ENCODE measurements around the gene ZNF35.
"Not testable (repeated sequence)": the region's sequence is repeated elsewhere in the genome, so short reads cannot be mapped to it uniquely, and the experiment has no call there.

Gene ZNF35

GRCh38 chr3:44648564-44649229 is at the start of gene ZNF35:
Gene ZNF35 (plus strand): TSS chr3:44648732. CDS start chr3:44651068, 2,336 bp downstream.
- DNase-seq (ENCODE audit: low spot score): peak; percentile 85

GRCh38 chr3:44601749-44602148 is 46.8 kb upstream of the ZNF35 start:
- DNase-seq (ENCODE audit: low spot score): no peak

GRCh38 chr3:44612678-44613077 is 35.9 kb upstream of the ZNF35 start:
- DNase-seq (ENCODE audit: low spot score): no peak

GRCh38 chr3:44624749-44625480 is 23.6 kb upstream of the ZNF35 start, which contains the start of gene ZNF197:
Gene ZNF197 (plus strand): TSS chr3:44625036. CDS start chr3:44629155, 4,119 bp downstream.
- peak; percentile 87 for DNase-seq (ENCODE audit: low spot score)

- no peak for DNase-seq (ENCODE audit: low spot score)
These were observed 19.8 kb upstream of the ZNF35 start for GRCh38 chr3:44628716-44629115.

- DNase-seq (ENCODE audit: low spot score): no peak
These were observed 16.3 kb upstream of the ZNF35 start for GRCh38 chr3:44632193-44632592.

- DNase-seq (ENCODE audit: low spot score): no peak
These were observed 6.2 kb upstream of the ZNF35 start for GRCh38 chr3:44642337-44642736.

- no peak for DNase-seq (ENCODE audit: low spot score)
These were observed 5.5 kb upstream of the ZNF35 start for GRCh38 chr3:44643024-44643423.

- DNase-seq (ENCODE audit: low spot score): no peak
These were observed 761 bp upstream of the ZNF35 start for GRCh38 chr3:44647771-44648170.

GRCh38 chr3:44649709-44650108 is 1.2 kb downstream of the ZNF35 start:
- no peak for DNase-seq (ENCODE audit: low spot score)

- no peak for DNase-seq (ENCODE audit: low spot score)
These were observed 5.5 kb downstream of the ZNF35 start for GRCh38 chr3:44654039-44654438.

GRCh38 chr3:44659015-44659414 is 10.5 kb downstream of the ZNF35 start:
- DNase-seq (ENCODE audit: low spot score): no peak

GRCh38 chr3:44659434-44659833 is 10.9 kb downstream of the ZNF35 start:
- DNase-seq (ENCODE audit: low spot score): no peak

- DNase-seq (ENCODE audit: low spot score): no peak
These were observed 12.7 kb downstream of the ZNF35 start for GRCh38 chr3:44661189-44661588.

- DNase-seq (ENCODE audit: low spot score): no peak
These were observed 16.6 kb downstream of the ZNF35 start for GRCh38 chr3:44665173-44665572.

GRCh38 chr3:44666346-44666745 is 17.8 kb downstream of the ZNF35 start:
- no peak for DNase-seq (ENCODE audit: low spot score)

GRCh38 chr3:44669760-44670159 is 21.2 kb downstream of the ZNF35 start:
- DNase-seq (ENCODE audit: low spot score): no peak

- not testable (repeated sequence) for DNase-seq (ENCODE audit: low spot score)
These were observed 24.9 kb downstream of the ZNF35 start for GRCh38 chr3:44673466-44673865.

GRCh38 chr3:44674211-44674610 is 25.7 kb downstream of the ZNF35 start:
- no peak for DNase-seq (ENCODE audit: low spot score)

GRCh38 chr3:44678480-44679116 is 30.1 kb downstream of the ZNF35 start:
- DNase-seq (ENCODE audit: low spot score): no peak

GRCh38 chr3:44680921-44681455 is 32.5 kb downstream of the ZNF35 start:
- DNase-seq (ENCODE audit: low spot score): no peak

- no peak for DNase-seq (ENCODE audit: low spot score)
These were observed 33.8 kb downstream of the ZNF35 start for GRCh38 chr3:44682182-44682896.
